GM18508 (cell line): Measurements from ENCODE around the gene PTPRO.
"Not testable (repeated sequence)": the region's sequence is repeated elsewhere in the genome, so short reads cannot be mapped to it uniquely, and the experiment has no call there.

Experiments used
- ATAC-seq: cut with Tn5 transposase; IDR thresholded peaks from one replicate; pipeline ENCODE4 v1.9.1; 2021; ENCODE audit warnings: moderate number of reproducible peaks; ENCODE audit not compliant: insufficient read depth, unreplicated experiment

PTPRO gene

DNA sequence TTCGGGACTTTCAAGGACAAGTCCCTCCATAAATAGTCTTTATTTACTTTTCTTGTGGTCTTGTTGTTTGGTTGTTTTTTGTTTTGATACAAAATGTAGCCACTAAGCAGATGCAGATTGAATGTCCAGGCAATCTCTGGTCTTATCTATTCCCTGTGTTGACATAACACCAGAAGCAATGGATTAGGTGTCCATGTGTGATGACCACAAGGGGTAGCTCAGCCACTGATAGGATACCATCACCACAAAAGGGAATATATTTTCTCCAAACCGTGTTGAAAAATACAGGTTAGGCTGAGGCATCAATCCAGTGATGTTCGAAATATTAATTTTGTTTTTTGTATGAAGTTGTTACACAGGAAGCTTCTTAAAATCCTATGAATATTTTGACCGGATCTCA is 270.6 kb downstream of the PTPRO start:
- no peak for ATAC-seq

DNA sequence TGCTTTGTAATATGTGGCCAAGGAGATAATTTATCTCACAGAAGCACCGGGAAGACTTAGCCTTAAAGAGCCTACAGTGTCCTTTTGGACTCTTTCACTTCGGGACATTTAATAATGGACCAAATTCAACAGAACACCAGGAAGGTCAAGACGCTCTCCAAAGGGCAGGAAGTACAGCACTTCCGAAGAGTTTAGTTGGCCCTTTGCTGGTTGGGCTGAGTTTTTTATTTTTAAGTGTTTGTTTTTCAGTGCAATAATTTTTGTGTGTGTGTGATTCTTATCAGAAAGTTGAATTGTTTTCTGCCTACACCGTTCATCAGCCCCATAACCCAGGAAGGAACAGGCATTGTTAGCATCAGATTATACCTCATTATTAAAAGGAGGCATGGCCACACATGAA is 273.9 kb downstream of the PTPRO start:
- ATAC-seq, result no peak

DNA sequence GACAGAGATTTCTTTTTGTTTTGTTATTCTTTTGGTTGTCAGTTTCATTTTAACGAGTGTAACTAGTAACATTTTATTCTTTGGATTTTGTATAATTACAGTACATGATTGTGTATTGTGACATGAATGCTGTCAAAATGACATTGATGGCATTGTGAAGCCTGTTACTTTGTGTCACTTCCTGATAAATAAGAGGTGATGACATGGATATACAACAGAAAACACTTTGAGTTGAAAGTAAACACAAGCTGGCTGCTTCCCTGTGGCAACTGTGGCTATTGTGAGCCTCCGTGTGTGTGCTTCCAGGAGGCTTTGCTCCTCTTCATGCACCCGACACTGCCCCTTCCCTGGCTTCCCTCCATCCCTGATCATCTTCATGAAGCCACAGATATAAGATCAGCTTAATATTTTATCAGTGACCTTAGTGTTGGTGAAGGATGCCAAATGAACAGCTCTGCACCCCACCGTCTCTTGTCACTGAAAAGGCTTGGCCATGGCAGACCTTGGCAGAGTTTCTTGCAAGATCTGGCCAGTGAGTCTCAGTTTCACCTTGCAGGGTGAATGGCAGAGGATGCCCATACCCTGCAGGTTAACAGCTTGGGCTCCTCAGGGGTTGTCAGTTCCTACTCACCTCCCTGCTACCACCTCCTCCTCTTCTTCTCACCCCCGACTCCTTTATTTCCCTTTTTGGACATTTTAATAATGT is 275.0 kb downstream of the PTPRO start:
- ATAC-seq, result no peak

DNA sequence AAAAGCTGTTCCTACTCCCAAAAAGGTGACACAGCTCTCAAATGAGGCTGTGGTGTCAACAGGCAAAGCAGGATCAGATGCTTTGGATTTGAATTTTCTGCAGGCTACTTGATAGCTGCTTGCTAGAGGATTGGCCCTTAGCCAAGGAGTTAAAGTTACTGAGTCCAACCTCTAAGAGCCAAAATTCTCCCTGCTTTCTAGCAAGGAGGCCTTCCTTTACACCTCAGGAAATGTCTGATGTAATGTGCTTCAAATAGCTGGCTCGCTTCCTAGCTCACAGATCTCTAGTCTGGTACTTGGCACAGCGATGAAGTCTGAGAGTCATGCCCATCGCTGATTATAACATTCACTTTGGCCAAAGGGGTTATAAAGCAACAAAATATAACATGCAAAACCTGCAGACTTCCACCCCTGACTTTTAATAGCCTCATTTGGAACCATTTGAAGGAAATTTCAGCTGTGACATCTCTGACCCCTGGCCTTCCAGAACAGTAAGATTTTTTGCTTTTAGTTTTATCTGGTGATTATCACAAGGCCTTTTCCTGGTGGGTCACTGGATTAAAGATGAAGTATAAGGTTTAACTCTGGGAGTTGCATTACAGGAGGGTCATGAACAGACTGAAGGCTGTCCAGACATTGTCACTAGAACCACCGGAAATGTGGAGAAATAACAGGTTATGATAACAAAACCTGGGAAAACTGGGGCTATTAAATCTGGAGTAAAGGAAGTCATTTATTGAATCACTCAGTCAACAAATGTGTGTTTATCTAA is 277.1 kb downstream of the PTPRO start:
- ATAC-seq, result no peak

DNA sequence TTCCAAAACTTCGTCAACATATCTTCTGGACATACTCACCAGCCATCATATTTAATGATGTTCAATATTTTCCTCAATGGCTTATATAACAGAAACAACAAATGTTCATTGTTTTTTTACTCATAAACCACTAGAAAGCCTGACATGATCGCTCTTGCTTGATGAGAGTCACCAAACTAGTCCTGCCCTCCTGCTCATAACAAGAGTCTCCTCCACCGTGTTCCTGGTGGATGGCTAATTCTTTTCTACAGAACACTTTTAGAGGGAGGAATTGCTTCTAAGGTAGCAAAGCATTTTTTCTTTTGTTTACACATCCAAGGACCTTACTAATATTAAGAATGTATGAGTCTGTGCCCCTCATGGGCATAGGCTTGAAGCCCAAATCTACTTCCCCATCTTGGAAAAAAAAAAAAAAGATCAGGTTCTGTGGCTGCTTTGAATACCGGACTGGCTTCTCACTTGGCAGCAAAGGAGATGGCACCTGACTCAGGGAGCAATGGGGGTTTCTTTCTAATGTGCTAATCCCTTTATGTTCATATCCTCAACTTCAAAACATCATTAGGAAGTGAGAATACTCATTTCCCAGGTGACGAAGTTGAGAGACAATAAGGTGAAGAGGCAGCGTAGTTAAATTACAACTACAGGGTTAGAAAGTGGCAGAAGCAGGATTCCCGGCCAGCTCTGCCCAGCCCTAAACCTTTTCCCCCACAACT is 278.1 kb downstream of the PTPRO start:
- no peak for ATAC-seq

DNA sequence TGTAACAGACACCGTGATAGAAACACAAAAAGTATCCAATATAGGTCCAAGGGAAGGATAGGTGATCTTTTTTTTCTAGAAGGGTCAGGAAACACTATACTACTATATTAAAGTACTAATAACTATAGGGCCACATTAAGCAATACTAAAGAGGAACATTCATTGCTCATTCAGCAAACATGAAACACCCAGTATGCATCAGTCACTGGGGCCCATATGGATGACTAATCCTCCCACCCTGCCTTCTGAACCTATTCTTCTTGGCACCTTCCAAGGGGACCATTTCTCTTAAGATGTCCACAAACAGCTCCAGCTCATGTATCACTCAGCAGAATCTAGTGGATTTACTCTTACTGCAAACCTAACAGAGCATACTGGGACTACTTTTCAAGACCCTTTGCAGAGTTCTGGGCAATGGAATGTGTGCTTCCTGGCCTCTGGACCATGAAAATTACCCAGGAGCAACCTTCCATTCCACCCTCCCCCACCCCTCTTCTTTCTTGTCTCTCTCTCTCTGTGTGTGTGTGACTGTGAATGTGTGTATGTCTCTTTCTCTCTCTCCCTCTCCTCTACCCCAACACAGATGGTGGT is 279.0 kb downstream of the PTPRO start:
- no peak for ATAC-seq

DNA sequence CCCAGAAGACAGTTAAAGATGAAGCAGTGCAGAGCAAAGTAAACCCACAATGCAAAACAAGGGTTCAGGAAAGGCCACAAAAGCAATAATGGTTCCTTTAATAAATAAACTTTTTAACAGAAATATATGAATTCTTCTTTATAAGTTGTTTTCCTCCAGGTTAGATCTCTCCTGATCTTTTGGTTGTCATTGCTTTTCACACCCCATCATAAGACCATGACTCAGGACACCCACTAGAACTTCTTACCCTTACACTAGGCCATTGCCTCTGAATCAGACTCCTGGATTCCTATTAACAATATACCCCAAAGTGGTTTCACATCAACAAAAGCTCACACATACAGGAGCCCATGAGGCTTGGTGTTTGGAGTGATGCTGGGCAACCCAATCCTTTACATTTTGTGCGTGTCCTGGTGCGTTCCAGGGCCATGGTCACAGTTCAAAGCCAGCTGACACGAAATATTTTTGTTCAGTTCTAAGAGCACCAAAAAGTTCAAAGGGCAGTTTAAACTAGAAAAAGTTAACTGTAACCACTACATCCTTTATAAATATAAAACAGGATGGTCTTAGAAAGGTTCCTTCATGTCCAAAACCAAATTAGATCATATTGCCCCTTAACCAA is 279.9 kb downstream of the PTPRO start:
- no peak for ATAC-seq

DNA sequence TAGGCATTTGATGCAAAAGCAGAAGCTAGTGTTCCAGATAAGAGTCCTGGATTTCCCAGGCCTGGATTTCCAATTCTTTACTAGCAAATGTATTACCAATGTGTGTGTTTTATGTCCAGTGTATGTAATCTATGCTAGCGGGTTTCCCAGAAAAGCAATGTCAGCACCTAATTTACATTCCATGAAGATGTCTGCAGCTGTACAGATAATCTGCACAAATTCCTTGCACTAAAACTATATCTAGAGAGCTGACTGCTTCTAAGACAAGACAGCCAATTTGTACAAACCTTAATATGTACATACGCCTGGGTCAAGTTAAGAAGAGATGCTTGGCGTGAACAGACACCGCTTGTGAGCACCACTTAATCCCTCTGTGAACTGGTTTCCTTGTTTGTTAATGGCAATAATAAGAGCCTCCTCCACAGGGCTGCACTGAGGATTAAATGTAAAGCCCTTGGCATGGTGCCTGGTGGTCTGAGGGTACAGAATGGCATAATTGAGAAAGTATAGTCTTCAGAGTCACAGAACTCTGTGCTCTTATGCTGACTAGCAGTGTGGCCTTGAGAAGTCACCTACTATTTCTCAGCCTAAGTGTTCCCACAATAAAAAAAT is 281.3 kb downstream of the PTPRO start:
- ATAC-seq, result no peak

DNA sequence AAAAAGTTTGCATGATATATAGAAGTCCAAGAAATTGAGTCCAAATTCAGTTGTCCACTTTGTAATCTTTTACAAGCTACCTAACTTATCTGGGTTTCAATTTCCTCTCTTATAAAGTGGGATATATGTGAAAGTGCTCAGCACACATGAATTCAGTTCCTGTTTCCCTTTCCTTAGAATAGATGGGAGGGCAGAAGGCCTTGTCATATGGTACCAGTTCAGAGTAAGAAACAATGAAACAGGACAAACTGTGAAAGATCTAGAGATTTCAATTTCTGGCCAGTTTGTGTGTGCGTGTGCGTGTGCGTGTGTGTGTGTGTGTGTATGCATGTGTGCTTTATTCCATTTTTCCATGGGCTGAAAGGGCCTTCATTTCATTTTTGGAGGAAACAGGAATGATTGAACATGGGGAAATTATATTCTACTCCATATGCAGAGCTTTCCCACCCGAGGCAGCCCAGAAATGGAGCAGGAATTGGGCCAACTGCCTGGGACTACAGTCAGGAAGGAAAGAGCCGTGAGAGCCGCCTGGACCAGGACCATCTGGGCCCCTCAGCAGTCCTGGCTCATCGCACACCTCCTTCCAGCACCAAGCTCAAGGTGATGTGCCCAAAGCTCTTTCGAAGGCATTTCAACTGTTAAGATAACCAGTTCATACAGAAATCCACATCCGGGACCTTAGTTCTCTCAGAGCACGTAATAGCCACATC is 283.7 kb downstream of the PTPRO start:
- no peak for ATAC-seq

DNA sequence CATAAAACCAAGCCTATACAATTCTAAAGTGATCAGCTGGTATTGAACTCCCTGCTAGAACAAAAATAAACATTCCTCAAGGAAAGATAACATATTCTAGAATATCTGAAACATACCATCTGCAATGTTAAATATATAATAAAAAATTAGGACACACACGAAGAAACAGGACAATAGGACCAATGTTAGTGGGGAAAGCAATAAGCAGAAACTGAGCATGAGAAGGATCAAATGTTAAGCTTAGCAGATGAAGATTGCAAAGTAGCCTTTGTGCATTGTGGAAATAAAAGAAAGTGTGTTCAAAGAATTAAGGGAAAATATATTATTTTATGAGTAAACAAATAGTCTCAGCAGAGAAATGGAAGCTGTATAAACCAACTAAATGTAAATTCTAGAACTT is 286.1 kb downstream of the PTPRO start:
- ATAC-seq, result no peak

DNA sequence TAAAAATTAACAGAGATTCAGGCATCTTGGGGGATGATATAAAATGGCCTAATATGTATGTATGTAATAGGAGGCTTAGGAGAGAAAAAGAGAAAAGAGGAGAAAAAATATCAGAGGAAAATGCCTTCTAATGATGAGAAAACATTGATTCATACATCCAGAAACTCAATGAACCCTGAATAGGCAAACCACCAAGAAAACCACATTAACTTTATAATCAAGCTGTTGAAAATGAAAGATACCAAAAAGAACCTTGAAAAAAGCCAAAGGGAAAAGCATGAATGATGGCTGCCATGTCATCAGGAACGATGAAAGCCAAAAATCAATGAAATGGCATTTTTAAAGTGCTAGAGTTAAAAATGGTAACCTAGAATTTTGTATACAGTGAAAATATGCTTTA is 286.6 kb downstream of the PTPRO start:
- ATAC-seq, result no peak

DNA sequence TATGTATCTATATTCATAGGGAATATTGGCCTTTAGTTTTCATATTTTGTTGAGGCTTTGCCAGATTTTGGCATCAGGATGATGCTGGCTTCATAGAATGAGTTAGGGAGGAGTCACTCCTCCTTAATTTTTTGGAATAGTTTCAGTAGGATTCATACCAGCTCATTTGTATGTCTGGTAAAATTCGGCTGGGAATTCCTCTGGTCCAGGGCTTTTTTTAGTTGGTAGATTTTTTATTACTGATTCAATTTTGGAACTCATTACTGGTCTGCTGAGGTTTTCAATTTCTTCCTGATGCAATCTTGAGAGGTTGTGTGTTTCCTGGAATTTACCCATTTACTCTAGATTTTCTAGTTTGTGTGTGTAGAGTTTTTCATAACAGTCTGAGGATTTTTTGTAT is 291.7 kb downstream of the PTPRO start:
- no peak for ATAC-seq

DNA sequence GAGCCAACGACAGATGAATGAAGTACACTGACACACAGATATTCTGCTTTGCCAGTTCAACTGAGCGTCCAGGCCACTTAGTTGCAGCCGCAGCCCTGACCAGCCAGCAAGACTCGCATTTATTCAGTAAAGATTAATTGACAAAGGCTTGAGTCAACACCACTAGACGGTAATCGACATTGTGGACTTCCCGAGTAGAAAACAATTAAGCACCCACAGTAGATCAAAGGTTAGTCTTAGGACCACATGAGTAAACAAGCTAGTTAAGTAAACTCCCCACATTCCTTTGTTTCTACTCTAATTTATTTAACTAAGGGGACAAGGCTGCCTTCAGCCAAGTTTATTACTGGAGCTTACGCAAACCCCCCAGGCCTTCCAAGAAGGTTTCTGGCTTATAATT is 294.2 kb downstream of the PTPRO start:
- not testable (repeated sequence) for ATAC-seq

DNA sequence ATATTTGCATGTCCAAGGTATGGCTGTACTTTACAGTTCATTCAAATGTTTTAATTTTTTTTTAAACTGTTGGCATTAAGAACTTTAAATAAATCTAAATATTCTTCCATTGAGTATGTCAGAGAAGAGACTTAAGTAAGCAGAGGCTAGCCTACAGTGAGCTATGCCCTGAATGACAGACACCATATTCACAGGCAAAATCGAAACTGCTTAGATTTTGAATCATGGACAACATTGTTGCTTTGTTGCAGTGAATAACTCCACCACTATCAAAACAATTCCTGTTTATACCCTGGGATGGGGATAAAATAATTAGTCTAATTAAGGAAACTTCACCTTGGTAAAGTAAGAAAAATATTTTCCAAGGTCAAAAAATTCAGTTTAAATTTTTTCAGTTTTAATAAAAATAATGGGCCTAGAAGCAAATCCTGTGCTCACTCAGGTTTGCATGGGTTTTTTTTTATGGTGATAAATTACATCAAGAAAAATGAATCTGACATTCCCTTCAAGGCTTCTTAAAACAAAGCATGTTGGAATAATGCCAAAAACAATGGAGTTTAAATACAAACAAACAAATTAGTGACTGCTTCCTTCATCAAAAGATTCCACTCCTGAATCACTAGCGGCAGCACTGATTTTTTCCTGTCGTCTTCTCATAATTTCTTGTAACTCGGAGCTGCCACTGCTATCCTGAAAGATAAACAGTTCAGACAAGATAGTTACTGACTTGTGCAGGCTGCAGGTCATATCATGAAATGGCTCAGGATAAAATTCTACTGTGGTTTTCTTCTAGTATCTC is 298.6 kb downstream of the PTPRO start:
- no peak for ATAC-seq

DNA sequence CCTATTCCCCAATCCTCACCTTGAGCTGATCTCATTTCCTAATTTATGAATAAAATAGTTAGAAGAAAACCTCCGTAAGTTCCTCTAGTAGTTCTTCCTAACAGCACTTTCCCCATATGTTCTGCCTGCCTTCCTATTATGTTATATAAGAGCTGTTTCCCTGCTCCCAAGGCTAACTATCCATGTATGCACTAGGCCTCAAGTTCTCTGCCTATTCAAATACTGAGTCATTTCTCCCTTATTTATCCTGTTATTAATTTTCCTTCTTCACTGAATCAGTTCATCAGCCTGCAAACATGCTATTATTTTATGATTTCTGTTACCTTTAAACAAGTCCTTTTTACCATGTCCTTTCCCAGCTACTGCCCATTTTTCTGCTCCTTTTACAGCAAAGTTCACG is 302.8 kb downstream of the PTPRO start:
- ATAC-seq, result no peak

DNA sequence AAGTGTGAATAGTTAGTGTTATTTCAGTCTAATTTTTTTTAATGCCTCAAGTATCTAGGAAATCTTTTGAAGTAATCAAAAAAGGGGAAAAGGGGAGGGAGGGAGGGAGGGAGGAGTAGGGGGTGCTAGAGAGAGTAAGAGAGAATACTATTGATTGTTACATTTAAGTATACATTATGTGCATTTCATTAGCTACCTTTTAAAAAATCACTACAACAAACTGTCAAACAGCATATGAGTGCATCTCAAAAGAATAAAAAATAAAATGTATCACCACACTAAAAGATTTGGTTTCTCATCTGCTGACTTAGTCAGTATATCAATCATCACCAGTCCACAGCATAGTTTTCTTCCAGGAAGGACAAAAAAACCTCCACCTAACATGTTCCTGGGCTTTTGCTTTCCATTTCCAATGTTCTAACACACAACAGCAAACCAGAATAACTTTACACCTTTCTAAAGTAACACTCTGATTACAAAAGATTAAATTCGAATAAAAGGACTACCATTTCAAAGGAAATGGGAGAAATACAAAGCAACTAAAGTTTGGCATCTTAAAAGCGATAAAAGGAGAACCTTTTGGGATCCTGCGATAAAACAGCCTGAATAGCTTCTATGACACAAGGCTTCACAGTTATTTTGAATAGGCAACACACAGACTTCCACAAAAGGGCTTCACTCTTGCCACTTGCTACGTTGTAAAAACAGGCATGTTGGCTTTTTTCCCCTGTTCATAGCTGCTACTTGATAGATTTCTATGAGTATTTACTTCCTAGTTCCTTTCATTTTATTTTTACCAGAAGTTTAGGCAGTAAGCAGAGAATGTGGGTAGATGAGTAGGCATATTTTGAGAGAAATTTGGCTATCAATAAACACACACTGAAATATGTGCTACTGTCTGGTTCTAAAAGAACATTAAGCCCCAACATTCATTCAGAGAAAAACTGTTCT is 306.0 kb downstream of the PTPRO start:
- no peak for ATAC-seq

DNA sequence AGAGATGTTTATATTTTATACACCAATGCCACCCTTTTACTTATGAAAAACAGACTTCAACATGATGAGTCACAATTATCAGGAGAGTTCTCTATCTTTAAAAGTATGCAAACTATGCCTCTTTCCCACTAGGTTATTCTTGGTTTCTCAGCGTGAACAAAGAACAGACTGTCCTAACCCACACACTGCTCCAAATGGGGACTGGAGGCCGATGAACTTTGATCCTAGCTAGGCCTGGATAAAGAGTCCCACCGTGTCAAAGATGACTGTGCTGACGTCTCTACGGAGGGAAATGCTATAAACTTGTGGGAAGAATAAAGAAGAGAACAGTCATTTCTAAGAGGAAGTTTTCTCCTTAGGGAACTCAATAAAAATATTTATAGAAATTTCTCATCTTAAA is 306.8 kb downstream of the PTPRO start:
- ATAC-seq, result no peak

DNA sequence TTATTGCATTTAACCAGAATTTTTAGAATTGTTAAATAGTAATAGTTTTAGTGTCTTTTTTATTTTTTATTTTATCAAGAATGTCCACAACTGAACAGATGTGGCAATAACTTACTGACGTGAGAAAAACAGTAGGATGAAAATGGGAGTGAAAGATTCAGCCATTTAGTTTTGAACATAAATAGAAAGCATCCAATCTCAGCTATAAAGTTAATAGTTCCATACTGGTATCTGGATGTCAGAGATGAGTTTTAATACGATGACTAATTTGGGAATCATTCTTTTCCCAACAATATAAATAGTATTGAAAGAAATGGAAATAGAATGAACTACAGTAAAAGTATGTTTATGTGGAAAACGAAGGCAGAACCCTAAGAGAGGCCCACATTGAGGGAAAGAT is 307.5 kb downstream of the PTPRO start:
- ATAC-seq, result no peak
